Endothelial cell of umbilical vein (primary cell): ENCODE data around the gene KLC1.

Source experiments
- EZH2 ChIP-seq: IDR thresholded peaks from 2 replicates; pipeline ENCODE4 v1.6.1; 2012; ENCODE audit warnings: borderline replicate concordance, low read depth, mild to moderate bottlenecking, moderate library complexity, low read length, inconsistent platforms; ENCODE audit not compliant: severe bottlenecking
- FOS ChIP-seq: IDR thresholded peaks from 2 replicates; pipeline ENCODE4 v1.6.1; 2011; ENCODE audit warnings: mild to moderate bottlenecking, low read length, moderate library complexity, borderline replicate concordance; ENCODE audit not compliant: insufficient read depth
- GATA2 ChIP-seq: IDR thresholded peaks from 2 replicates; pipeline ENCODE4 v1.7.0; 2011; ENCODE audit warnings: low read depth, mild to moderate bottlenecking, moderate library complexity, mixed read lengths, low read length; ENCODE audit not compliant: insufficient read length, insufficient read depth
- MAX ChIP-seq: IDR thresholded peaks from 2 replicates; pipeline ENCODE4 v1.6.1; 2011; ENCODE audit not compliant: insufficient read depth, insufficient read length
- MYC ChIP-seq: IDR thresholded peaks from one replicate; pipeline ENCODE4 v1.6.1; 2011; ENCODE audit warnings: mild to moderate bottlenecking, low read depth, low read length
- POLR2A ChIP-seq: IDR thresholded peaks from 2 replicates; pipeline ENCODE4 v1.6.1; 2012; ENCODE audit warnings: low read depth, mild to moderate bottlenecking, control low read depth, low read length
- POLR2AphosphoS5 ChIP-seq: IDR thresholded peaks from 2 replicates; pipeline ENCODE4 v1.6.1; 2012; ENCODE audit warnings: low read depth, mild to moderate bottlenecking, control low read depth, low read length, moderate library complexity; ENCODE audit not compliant: insufficient read depth
- TF ChIP-seq, protein P1 (sequence below), 2 donors: IDR thresholded peaks; 1 replicate in 1 of 2; 2 replicates in 1 of 2; pipeline ENCODE4 v1.5.1; 2011; ENCODE audit warnings: low read length in 2 of 2, mild to moderate bottlenecking in 2 of 2, moderate library complexity in 2 of 2, control low read depth in 1 of 2, inconsistent platforms in 1 of 2, low read depth in 1 of 2; ENCODE audit not compliant: insufficient read depth in 1 of 2; ENCODE audit errors: extremely low read depth in 1 of 2

DNA sequence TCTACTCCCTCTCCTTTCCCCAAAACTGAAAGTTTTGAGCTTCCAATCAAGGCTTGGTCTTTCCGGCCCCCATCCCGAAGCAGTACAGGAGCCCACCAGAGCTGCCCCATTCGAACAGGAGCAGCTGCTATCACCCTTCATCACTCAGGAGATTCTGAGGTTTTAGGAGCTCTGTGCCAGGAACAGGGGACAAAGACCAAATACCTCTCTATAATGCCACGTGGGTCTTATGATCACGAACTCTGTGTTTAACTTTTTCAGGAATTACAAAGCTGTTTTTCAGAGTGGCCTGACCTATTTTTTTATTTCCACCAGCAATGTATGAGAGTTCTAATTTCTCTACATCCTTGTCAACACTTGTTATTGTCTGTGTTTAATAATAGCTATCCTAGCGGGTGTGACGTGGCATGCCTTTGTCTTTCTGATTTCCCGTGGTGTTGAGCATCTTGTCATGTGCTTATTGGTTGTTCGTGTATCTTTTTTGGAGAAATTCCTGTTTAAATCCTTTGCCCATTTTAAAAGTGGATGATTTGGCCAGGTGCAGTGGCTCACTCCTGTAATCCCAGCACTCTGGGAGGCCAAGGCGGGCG lies 44.6 kb upstream of the KLC1 start:
- TF ChIP-seq, protein P1, sequence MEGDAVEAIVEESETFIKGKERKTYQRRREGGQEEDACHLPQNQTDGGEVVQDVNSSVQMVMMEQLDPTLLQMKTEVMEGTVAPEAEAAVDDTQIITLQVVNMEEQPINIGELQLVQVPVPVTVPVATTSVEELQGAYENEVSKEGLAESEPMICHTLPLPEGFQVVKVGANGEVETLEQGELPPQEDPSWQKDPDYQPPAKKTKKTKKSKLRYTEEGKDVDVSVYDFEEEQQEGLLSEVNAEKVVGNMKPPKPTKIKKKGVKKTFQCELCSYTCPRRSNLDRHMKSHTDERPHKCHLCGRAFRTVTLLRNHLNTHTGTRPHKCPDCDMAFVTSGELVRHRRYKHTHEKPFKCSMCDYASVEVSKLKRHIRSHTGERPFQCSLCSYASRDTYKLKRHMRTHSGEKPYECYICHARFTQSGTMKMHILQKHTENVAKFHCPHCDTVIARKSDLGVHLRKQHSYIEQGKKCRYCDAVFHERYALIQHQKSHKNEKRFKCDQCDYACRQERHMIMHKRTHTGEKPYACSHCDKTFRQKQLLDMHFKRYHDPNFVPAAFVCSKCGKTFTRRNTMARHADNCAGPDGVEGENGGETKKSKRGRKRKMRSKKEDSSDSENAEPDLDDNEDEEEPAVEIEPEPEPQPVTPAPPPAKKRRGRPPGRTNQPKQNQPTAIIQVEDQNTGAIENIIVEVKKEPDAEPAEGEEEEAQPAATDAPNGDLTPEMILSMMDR (IDR thresholded peaks at IDR 0.05; ENCODE audit: extremely low read depth in 1 of 2, insufficient read depth in 1 of 2, low read depth in 1 of 2, low read length in 2 of 2): no peak
- no peak for TF ChIP-seq MAX
- TF ChIP-seq POLR2AphosphoS5: no peak
- no peak for TF ChIP-seq POLR2A
- no peak for TF ChIP-seq FOS
- TF ChIP-seq EZH2: no peak
- TF ChIP-seq GATA2: no peak
- no peak for TF ChIP-seq MYC
